Mesendoderm (in vitro differentiated cells): Measurements from ENCODE around the gene FHAD1.

Source experiments
- DNase-seq: peaks from one replicate; pipeline ENCODE4 v3.0.0; 2013
- H2AK5ac ChIP-seq: 2 replicates; pipeline ENCODE4 v1.6.1; 2013; ENCODE audit warnings: low read length, inconsistent platforms
- H2BK120ac ChIP-seq: 2 replicates; pipeline ENCODE4 v1.6.1; 2013; ENCODE audit warnings: low read depth, mild to moderate bottlenecking, low read length, moderate library complexity, mixed read lengths
- H2BK15ac ChIP-seq: replicated peaks from 2 replicates; pipeline ENCODE4 v1.6.1; 2013; ENCODE audit warnings: low read depth, mild to moderate bottlenecking, moderate library complexity
- H2BK5ac ChIP-seq: 2 replicates; pipeline ENCODE4 v1.6.1; 2013; ENCODE audit warnings: low read length, inconsistent platforms
- H3K18ac ChIP-seq: 2 replicates; pipeline ENCODE4 v1.6.1; 2013; ENCODE audit warnings: mild to moderate bottlenecking, low read length, mixed read lengths
- H3K23ac ChIP-seq: one replicate; pipeline ENCODE4 v1.6.1; 2013; ENCODE audit warnings: low read length
- H3K27ac ChIP-seq: 2 replicates; pipeline ENCODE4 v1.5.1; 2013; ENCODE audit warnings: low read depth, mild to moderate bottlenecking, inconsistent platforms, low read length, moderate library complexity
- H3K27me3 ChIP-seq: 2 replicates; pipeline ENCODE4 v1.6.1; 2013; ENCODE audit warnings: low read length, control low read depth, mild to moderate bottlenecking, inconsistent platforms; ENCODE audit not compliant: insufficient read depth, poor library complexity
- H3K36me3 ChIP-seq: 2 replicates; pipeline ENCODE4 v1.6.1; 2013; ENCODE audit warnings: low read length, inconsistent platforms; ENCODE audit not compliant: control insufficient read depth, insufficient read depth
- H3K4ac ChIP-seq: one replicate; pipeline ENCODE4 v1.6.1; 2013; ENCODE audit warnings: low read depth, mild to moderate bottlenecking, low read length, moderate library complexity
- H3K4me1 ChIP-seq: 2 replicates; pipeline ENCODE4 v1.6.1; 2013; ENCODE audit warnings: low read depth, low read length, inconsistent platforms; ENCODE audit not compliant: control insufficient read depth
- H3K4me2 ChIP-seq: 2 replicates; pipeline ENCODE4 v1.6.1; 2013; ENCODE audit warnings: low read length
- H3K4me3 ChIP-seq: 2 replicates; pipeline ENCODE4 v1.5.1; 2013; ENCODE audit warnings: mild to moderate bottlenecking, low read length
- H3K56ac ChIP-seq: one replicate; pipeline ENCODE4 v1.6.1; 2013; ENCODE audit warnings: low read length
- H3K79me1 ChIP-seq: 2 replicates; pipeline ENCODE4 v1.6.1; 2013; ENCODE audit warnings: low read length, inconsistent platforms
- H3K79me2 ChIP-seq: 2 replicates; pipeline ENCODE4 v1.6.1; 2013; ENCODE audit warnings: mild to moderate bottlenecking, low read length; ENCODE audit not compliant: control insufficient read depth, insufficient read depth
- H3K9ac ChIP-seq: 2 replicates; pipeline ENCODE4 v1.6.1; 2013; ENCODE audit warnings: low read length, inconsistent platforms
- H4K5ac ChIP-seq: one replicate; pipeline ENCODE4 v1.6.1; 2013; ENCODE audit warnings: low read length
- H4K8ac ChIP-seq: one replicate; pipeline ENCODE4 v1.6.1; 2013; ENCODE audit warnings: low read depth, mild to moderate bottlenecking, control low read depth, low read length, moderate library complexity
- WGBS: extraction: QIAGEN DNeasy Blood & Tissue Kit; methylation state at CpG from one replicate; pipeline ENCODE4 v1.1.7; 2013; ENCODE audit warnings: low lambda C conversion rate, missing lambda C conversion rate; ENCODE audit not compliant: insufficient coverage; ENCODE audit errors: extremely low coverage; 5-methylcytosine and 5-hydroxymethylcytosine counted together

FHAD1 gene

DNA sequence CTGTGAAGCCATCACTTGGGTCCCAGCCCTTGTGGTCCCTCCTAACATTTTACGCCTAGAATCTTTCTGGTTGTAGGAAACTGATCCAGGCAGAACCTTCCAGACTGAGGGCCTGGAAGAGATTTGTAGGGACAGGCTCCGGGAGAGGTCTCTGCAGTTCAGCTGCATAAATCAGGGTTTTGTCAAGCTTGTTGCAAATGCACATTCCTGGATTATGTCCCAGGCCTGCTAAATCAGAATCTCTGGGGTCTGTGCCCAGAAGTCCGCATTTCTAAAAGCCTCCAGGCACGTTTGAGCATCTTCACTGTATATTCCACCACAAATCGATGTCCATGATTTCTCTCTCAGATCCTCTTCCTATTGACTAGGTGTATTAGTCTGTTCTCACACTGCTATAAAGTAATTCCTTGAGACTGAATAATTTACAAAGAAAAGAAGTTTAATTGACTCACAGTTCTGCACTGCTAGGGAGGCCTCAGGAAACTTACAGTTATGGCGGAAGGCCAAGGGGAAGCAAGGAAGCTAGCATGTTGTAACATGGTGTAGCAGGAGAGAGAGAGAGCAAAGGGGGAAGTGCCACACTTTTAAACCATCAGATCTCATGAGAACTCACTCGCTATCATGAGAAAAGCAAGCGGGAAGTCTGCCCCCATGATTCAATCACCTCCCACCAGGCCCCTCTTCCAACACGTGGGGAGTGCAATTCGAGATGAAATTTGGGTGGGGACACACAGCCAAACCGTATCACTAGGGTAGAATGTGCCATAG lies 1.2 kb upstream of the FHAD1 start:
- Histone ChIP-seq H3K4me1 (no peaks in the 10 kb centered on the region), H3K56ac (no peak overlapping the region), H3K18ac (no peak overlapping the region), H2AK5ac (no peak overlapping the region), H3K27me3 (no peaks in the 10 kb centered on the region), H3K9ac (no peak overlapping the region), H3K36me3 (no peaks in the 10 kb centered on the region), H3K79me2 (no peaks in the 10 kb centered on the region), H3K23ac (no peak overlapping the region), H3K4me3 (no peak overlapping the region), H3K79me1 (no peaks in the 10 kb centered on the region), H2BK15ac (no peak overlapping the region), H3K4me2 (no peak overlapping the region), H3K4ac (no peak overlapping the region), H2BK5ac (no peak overlapping the region), H4K5ac (no peak overlapping the region), H2BK120ac (no peak overlapping the region), H3K27ac (no peak overlapping the region), H4K8ac (no peak overlapping the region)
- DNase-seq, result no peak
- WGBS, result no CpG with 5 or more reads among the region's 11 CpGs

DNA sequence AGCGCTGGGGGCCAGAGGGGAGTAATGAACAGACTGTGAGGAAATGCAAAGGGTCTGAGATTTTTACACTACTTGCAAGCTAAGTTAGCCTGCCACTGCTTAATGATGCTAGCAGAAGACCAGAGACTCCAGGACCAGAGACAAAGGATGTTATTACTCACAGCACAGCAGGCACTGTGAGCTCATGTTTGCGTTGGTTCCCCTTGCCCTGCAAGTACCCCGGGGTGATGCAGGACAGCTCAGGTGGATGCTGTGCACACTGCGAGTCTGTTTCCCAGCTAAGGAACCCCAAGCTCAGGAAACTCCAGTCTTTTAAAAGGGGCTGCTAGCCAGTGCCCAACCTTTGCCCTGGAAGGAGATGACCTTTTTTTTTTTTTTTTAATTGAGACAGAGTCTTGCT lies 1.2 kb downstream of the FHAD1 start:
- Histone ChIP-seq H2BK120ac (no peak overlapping the region), H3K4me3 (no peak overlapping the region)
- WGBS, result no CpG with 5 or more reads among the region's 4 CpGs

DNA sequence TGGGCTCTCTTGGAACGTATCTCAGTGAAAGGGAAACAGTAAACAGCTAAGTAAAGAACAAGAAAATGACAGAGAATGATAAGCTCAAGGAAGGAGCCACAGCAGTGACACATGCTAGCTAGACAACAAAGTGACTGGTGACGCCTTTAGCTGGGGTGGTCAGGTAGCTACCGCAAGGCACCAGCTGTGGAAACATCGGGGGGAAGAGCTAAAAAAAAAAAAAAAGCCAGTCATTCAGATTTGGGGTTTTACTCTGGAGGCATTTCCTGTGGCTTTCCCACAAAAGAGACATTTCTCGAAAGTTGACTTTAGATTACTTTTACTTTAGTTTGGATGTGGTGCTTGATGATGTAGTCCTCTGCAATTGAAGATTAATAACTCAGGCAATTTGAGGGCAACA lies 2.1 kb downstream of the FHAD1 start:
- Histone ChIP-seq H4K5ac (no peak overlapping the region), H3K36me3 (no peaks in the 10 kb centered on the region), H3K27me3 (no peaks in the 10 kb centered on the region), H2BK15ac (no peak overlapping the region), H3K27ac (no peak overlapping the region), H3K9ac (no peak overlapping the region), H3K4ac (no peak overlapping the region), H3K4me3 (no peak overlapping the region), H3K79me2 (no peaks in the 10 kb centered on the region), H3K4me1 (no peaks in the 10 kb centered on the region), H2BK5ac (no peak overlapping the region), H4K8ac (no peak overlapping the region), H3K23ac (no peak overlapping the region), H2BK120ac (no peak overlapping the region), H3K4me2 (no peak overlapping the region), H2AK5ac (no peak overlapping the region), H3K18ac (no peak overlapping the region), H3K56ac (no peak overlapping the region), H3K79me1 (no peaks in the 10 kb centered on the region)
- no peak for DNase-seq
- no CpG with 5 or more reads among the region's 5 CpGs for WGBS

More for the DNA sequence above, 1.2 kb downstream of the FHAD1 start:
- no peak overlapping the region for H3K56ac ChIP-seq
- no peaks in the 10 kb centered on the region for H3K27me3 ChIP-seq
- H3K9ac ChIP-seq, result no peak overlapping the region
- H3K18ac ChIP-seq, result no peak overlapping the region
- no peaks in the 10 kb centered on the region for H3K79me2 ChIP-seq
- no peak overlapping the region for H2BK15ac ChIP-seq
- H3K4me1 ChIP-seq, result no peaks in the 10 kb centered on the region
- H3K4me2 ChIP-seq, result no peak overlapping the region
- H3K36me3 ChIP-seq, result no peaks in the 10 kb centered on the region
- H4K5ac ChIP-seq, result no peak overlapping the region
- no peak overlapping the region for H3K23ac ChIP-seq
- no peak for DNase-seq
- H2BK5ac ChIP-seq, result no peak overlapping the region
- no peak overlapping the region for H3K27ac ChIP-seq
- H3K4ac ChIP-seq, result no peak overlapping the region
- no peak overlapping the region for H2AK5ac ChIP-seq
- H4K8ac ChIP-seq, result no peak overlapping the region
- no peaks in the 10 kb centered on the region for H3K79me1 ChIP-seq

DNA sequence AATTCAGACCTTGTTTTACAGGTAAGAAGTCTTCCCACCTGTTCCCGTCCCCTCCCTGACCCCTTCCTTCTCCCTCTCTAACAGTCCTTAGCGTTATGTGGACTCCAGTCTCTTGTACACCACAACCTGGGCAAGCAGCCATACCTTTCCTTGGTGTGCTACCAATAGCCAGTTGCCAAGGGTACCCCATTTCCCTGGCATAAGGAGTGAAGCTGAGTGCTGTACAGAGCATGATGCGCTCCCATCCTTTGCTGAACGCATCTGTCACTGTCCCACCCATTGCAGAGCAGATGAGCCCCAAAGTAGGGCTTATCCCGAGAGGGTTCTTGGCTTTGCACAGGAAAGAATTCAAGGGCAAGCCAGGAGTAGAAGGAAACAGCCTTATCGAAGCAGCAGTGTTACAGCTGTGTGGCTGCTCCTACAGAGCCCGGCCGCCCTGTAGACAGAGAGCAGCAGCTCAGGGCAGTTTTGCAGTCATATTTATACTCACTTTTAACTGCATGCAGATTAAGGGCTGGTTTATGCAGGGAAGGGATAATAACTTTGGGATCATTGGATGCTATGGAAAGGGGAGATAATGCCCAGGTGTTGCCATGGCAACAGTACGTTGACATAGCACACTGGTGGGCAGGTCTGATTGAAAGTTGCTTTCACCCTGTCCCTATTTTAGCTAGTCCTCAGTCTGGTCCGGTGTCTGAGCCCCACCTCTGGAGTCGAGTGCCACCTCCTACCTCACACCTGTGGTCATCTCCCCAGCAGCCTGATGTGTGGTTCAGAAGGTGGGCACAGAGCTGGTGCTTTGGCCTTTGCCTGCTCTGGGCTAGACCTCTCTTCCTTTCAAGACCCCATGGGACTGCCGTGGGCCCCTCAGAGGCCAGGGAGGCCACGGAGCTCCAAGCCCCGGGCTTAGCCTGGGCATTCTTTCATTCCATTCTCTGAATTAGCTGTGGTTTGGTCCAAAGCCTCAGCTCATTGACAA lies 5.1 kb downstream of the FHAD1 start:
- Histone ChIP-seq H3K56ac (no peak overlapping the region), H3K9ac (no peak overlapping the region), H2BK15ac (no peak overlapping the region), H3K4me2 (no peak overlapping the region), H3K23ac (no peak overlapping the region), H3K79me2 (no peaks in the 10 kb centered on the region), H3K4me1 (no peaks in the 10 kb centered on the region), H3K27ac (no peak overlapping the region), H3K4ac (no peak overlapping the region), H3K4me3 (no peak overlapping the region), H3K18ac (no peak overlapping the region), H3K79me1 (no peaks in the 10 kb centered on the region), H3K27me3 (no peaks in the 10 kb centered on the region), H3K36me3 (no peaks in the 10 kb centered on the region), H4K8ac (no peak overlapping the region), H2AK5ac (no peak overlapping the region), H2BK5ac (no peak overlapping the region), H2BK120ac (no peak overlapping the region), H4K5ac (no peak overlapping the region)
- no CpG with 5 or more reads among the region's 14 CpGs for WGBS
- no peak for DNase-seq

DNA sequence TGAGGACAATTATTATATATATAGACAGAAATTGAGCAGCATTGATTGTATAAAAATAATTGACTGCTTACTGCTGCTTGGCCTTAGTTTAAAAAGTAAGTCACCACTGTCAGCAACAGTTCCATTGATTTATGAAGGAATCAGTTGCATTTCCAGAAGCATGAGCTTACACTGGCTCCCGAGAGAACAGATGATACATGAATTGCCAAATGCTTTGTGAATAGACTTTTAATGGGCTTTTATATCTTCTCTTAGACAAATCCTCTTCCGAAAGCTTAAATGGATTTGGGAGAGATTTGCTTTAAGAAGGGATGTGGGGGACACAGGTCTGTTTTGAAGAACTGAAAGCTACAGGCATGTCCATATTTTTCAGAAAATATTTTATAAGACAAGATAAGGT lies 7.5 kb downstream of the FHAD1 start:
- no CpG with 5 or more reads among the region's 2 CpGs for WGBS
- no peaks in the 10 kb centered on the region for H3K27me3 ChIP-seq

More for the DNA sequence above, 7.5 kb downstream of the FHAD1 start:
- no peaks in the 10 kb centered on the region for H3K4me1 ChIP-seq
- H3K4me2 ChIP-seq, result no peak overlapping the region
- H2BK120ac ChIP-seq, result no peak overlapping the region
- no peaks in the 10 kb centered on the region for H3K79me1 ChIP-seq
- no peak overlapping the region for H3K23ac ChIP-seq
- H3K36me3 ChIP-seq, result no peaks in the 10 kb centered on the region
- H3K18ac ChIP-seq, result no peak overlapping the region
- no peak overlapping the region for H3K4ac ChIP-seq
- H3K4me3 ChIP-seq, result no peak overlapping the region
- no peak overlapping the region for H4K5ac ChIP-seq
- H2BK15ac ChIP-seq, result no peak overlapping the region
- no peak overlapping the region for H2BK5ac ChIP-seq
- no peak overlapping the region for H3K27ac ChIP-seq
- no peak overlapping the region for H3K9ac ChIP-seq
- no peak overlapping the region for H3K56ac ChIP-seq
- no peak overlapping the region for H2AK5ac ChIP-seq
- DNase-seq, result no peak
- H4K8ac ChIP-seq, result no peak overlapping the region
- no peaks in the 10 kb centered on the region for H3K79me2 ChIP-seq
